Ecto neural progenitor cell (in vitro differentiated cells): Measurements from ENCODE around the gene MYCBPAP.

Experiments
- DNase-seq: peaks from one replicate; pipeline ENCODE4 v3.0.0-alpha.2; 2018; ENCODE audit warnings: low spot score

Gene MYCBPAP

GRCh38 chr17:50487213-50488096 lies 20.8 kb upstream of the MYCBPAP start:
- no peak for DNase-seq

- no peak for DNase-seq
These were observed 19.4 kb upstream of the MYCBPAP start for GRCh38 chr17:50488880-50489279.

GRCh38 chr17:50491505-50491904 lies 16.7 kb upstream of the MYCBPAP start:
- no peak for DNase-seq

GRCh38 chr17:50492214-50492613 lies 16.0 kb upstream of the MYCBPAP start:
- no peak for DNase-seq

- no peak for DNase-seq
These were observed 14.5 kb upstream of the MYCBPAP start for GRCh38 chr17:50493744-50494143.

- no peak for DNase-seq
These were observed 12.9 kb upstream of the MYCBPAP start for GRCh38 chr17:50495217-50495823.

- DNase-seq, result no peak
These were observed 12.3 kb upstream of the MYCBPAP start for GRCh38 chr17:50495918-50496317.

GRCh38 chr17:50498021-50498874 lies 10.0 kb upstream of the MYCBPAP start:
- DNase-seq, result no peak

- no peak for DNase-seq
These were observed 9.0 kb upstream of the MYCBPAP start for GRCh38 chr17:50499270-50499669.

GRCh38 chr17:50499721-50500120 lies 8.5 kb upstream of the MYCBPAP start:
- DNase-seq, result no peak

GRCh38 chr17:50501054-50501453 lies 7.2 kb upstream of the MYCBPAP start:
- DNase-seq, result no peak

- DNase-seq, result no peak
These were observed 5.8 kb upstream of the MYCBPAP start for GRCh38 chr17:50502301-50502990.

- no peak for DNase-seq
These were observed 2.6 kb upstream of the MYCBPAP start for GRCh38 chr17:50505591-50506130.

- no peak for DNase-seq
These were observed 1.9 kb upstream of the MYCBPAP start for GRCh38 chr17:50506298-50506697.

- DNase-seq, result no peak
These were observed 578 bp downstream of the MYCBPAP start for GRCh38 chr17:50508573-50509460.

- no peak for DNase-seq
These were observed 2.8 kb downstream of the MYCBPAP start for GRCh38 chr17:50511058-50511457.

- DNase-seq, result no peak
These were observed 5.3 kb downstream of the MYCBPAP start for GRCh38 chr17:50513495-50513894.

GRCh38 chr17:50514388-50514787 lies 6.1 kb downstream of the MYCBPAP start:
- DNase-seq, result no peak

- no peak for DNase-seq
These were observed 6.9 kb downstream of the MYCBPAP start for GRCh38 chr17:50514936-50515702.

GRCh38 chr17:50517011-50517410 lies 8.8 kb downstream of the MYCBPAP start:
- no peak for DNase-seq
